ENCODE data around the gene ZCCHC10. TPM values are rescaled to one million over a fixed set of nuclear protein-coding genes. Genes with fewer than 3 reads are reported as not detected.

ZCCHC10 gene
- total RNA-seq, 2 donors from 2014 or later = 24.2 to 31.9 TPM

DNA sequence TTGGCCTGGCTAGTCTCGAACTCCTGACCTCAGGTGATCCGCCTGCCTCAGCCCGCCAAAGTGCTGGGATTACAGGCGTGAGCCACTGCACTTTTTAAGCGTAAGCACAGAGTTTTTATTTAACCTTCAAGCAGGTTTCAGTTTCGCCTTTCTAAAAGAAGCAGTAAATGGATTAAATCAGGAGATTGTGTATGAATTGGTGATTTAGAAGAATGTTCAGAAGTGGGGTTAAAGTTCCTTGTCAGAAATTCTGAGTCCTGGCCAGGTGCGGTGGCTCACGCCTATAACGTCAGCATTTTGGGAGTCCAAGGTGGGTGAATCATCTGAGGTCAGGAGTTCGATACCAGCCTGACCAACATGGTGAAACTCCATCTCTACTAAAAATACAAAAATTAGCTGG is 37.6 kb upstream of the ZCCHC10 start:
- Histone ChIP-seq H3K9me3 (no peaks in the 10 kb centered on the region), H3K9ac (ENCODE audit: low read depth in 2 of 2, low read length in 2 of 2) (no peak overlapping the region), H3K4me3 (no peak overlapping the region), H3K27me3 (no peaks in the 10 kb centered on the region), H3K36me3 (no peaks in the 10 kb centered on the region), H3K4me1 (no peaks in the 10 kb centered on the region), H3K27ac (no peak overlapping the region)
- TF ChIP-seq, protein P1, sequence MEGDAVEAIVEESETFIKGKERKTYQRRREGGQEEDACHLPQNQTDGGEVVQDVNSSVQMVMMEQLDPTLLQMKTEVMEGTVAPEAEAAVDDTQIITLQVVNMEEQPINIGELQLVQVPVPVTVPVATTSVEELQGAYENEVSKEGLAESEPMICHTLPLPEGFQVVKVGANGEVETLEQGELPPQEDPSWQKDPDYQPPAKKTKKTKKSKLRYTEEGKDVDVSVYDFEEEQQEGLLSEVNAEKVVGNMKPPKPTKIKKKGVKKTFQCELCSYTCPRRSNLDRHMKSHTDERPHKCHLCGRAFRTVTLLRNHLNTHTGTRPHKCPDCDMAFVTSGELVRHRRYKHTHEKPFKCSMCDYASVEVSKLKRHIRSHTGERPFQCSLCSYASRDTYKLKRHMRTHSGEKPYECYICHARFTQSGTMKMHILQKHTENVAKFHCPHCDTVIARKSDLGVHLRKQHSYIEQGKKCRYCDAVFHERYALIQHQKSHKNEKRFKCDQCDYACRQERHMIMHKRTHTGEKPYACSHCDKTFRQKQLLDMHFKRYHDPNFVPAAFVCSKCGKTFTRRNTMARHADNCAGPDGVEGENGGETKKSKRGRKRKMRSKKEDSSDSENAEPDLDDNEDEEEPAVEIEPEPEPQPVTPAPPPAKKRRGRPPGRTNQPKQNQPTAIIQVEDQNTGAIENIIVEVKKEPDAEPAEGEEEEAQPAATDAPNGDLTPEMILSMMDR (IDR thresholded peaks at IDR 0.05) = no peak
- intact Hi-C loops (cut with DNase I) = no loop called here
- DNase-seq = no peak

DNA sequence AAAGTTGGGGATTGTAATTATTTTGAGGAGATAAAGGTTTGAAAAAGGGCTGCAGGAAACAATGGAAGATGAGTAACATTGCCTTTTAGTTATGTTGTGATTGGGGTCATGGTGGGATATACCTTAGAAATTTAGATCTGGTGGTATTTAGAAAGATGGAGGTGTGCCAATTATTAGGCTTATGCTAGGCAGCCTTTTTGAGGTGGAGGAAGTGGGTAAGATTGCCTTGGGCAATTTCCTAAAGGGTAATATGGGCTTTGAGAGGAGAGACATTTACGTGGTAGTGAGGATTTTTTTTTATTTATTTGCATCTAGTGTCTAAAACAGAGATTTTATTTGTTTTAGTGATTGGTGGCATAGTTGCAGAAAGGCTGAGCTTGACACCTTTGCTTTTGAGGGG is 35.9 kb upstream of the ZCCHC10 start:
- DNase-seq = no peak
- Histone ChIP-seq H3K4me1 (peaks cover 2% of the 10 kb centered on the region), H3K9ac (ENCODE audit: low read depth in 2 of 2, low read length in 2 of 2) (no peak overlapping the region), H3K9me3 (no peaks in the 10 kb centered on the region), H3K27me3 (no peaks in the 10 kb centered on the region), H3K4me3 (no peak overlapping the region), H3K36me3 (no peaks in the 10 kb centered on the region), H3K27ac (no peak overlapping the region)
- TF ChIP-seq, protein P1 (IDR thresholded peaks at IDR 0.05) = no peak
- intact Hi-C loops (cut with DNase I) = no loop called here

DNA sequence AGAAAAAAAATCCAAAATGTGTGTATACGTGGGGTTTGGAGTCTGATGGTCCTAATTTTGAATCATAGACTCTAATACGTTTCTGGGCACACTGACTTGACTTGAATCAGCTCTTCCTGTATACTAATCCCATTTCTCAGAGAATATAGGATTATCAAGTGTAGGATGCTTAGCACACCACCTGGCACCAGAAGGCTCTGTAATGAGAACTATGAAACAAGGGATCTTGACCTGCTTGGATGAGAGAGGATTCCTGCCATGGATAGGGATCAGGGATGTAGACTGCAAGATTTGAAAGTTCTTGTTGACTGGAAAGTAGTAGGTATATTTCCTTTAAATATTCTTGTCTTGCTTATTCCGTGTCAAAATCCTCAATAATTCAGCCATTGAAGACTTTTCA is 33.3 kb upstream of the ZCCHC10 start:
- TF ChIP-seq, protein P1 (IDR thresholded peaks at IDR 0.05) = no peak
- Histone ChIP-seq H3K9ac (ENCODE audit: low read depth in 2 of 2, low read length in 2 of 2) (no peak overlapping the region), H3K4me3 (no peak overlapping the region), H3K27ac (no peak overlapping the region), H3K4me1 (peaks cover 7% of the 10 kb centered on the region), H3K9me3 (no peaks in the 10 kb centered on the region), H3K27me3 (no peaks in the 10 kb centered on the region), H3K36me3 (no peaks in the 10 kb centered on the region)
- DNase-seq = no peak
- intact Hi-C loops (cut with DNase I) = no loop called here

DNA sequence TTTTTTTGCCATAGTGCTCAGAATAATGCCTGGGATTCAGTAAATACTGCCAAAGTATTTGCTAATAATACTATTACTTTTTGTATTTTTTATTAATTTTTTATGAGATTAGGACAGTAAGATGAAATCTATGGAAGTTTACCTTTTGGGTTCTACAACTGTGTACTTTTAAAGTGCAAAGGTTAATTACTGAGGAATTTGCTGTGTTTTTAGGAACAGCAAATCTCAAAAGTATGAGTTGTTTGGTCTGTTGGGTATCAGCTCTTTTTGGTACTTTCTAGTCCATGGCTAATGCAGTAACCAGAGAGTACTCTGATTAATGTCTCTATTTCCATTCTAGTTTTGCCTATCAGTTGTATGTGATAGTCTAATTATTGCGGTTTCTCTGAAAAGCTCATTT is 30.5 kb upstream of the ZCCHC10 start:
- no peak overlapping the region for H3K4me3 ChIP-seq
- H3K4me1 ChIP-seq = peaks cover 7% of the 10 kb centered on the region
- no peak overlapping the region for H3K9ac ChIP-seq (ENCODE audit: low read depth in 2 of 2, low read length in 2 of 2)
- H3K36me3 ChIP-seq = no peaks in the 10 kb centered on the region
- no peak overlapping the region for H3K27ac ChIP-seq
- TF ChIP-seq, protein P1 (IDR thresholded peaks at IDR 0.05) = no peak
- no peaks in the 10 kb centered on the region for H3K9me3 ChIP-seq
- intact Hi-C loops (cut with DNase I) = no loop called here
- no peaks in the 10 kb centered on the region for H3K27me3 ChIP-seq
- no peak for DNase-seq

DNA sequence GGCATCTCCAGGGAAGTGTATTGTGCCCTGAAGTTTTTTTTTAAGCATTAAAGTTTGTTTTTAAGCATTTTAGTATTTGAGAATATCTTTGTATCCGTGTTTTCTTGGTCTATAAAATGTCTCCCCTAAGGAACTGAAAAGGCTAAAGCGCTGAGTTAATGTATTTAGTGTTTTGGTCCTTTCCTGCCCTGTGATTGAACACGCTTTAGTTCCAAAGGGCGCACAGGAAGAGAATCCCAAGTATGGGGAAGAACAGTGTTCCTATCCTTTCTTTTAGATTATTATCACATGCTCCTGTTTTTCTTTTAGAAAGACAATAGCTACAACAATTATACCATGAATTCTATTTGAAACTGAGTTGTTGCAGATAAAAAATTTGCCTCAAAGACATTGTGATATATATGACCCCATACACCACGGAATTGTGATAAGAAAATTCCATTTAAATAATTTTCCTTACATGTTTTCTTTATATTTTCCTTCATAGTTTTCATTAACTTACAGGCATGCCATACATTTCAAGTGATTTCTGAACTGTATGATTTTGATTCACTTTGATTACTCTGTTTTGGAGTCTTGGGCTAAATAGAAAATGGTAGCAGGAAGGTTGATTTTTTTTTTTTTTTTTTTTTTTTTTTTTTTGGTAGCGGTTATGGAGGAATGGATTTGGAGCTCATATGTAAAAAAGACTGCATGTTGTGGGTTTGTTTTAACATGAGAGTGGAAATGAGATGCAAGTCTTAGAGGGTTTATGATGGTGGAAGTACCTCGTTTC is 28.5 kb upstream of the ZCCHC10 start:
- intact Hi-C loops (cut with DNase I) = loop anchor here (5.0 kb wide), 1 partner anchor 93 kb away; the partner anchor contains the start of gene AFF4
- TF ChIP-seq, protein P1 (IDR thresholded peaks at IDR 0.05) = no peak

More for the DNA sequence above, 28.5 kb upstream of the ZCCHC10 start:
- DNase-seq = no peak
- Histone ChIP-seq H3K4me3 (no peak overlapping the region), H3K27ac (no peak overlapping the region), H3K27me3 (no peaks in the 10 kb centered on the region), H3K36me3 (no peaks in the 10 kb centered on the region), H3K9me3 (no peaks in the 10 kb centered on the region), H3K4me1 (peaks cover 7% of the 10 kb centered on the region), H3K9ac (ENCODE audit: low read depth in 2 of 2, low read length in 2 of 2) (no peak overlapping the region)

Measured in colonic mucosa (tissue), 4 donors.